M059J (cell line): ENCODE measurements around the gene ZC3H12C. TPM values are rescaled to one million over a fixed set of nuclear protein-coding genes. Genes with fewer than 3 reads are reported as not detected.
"Not testable (repeated sequence)": the region's sequence is repeated elsewhere in the genome, so short reads cannot be mapped to it uniquely, and the experiment has no call there.

ENCODE experiments used
- DNase-seq: peaks from one replicate; pipeline ENCODE4 v3.0.0-alpha.2; 2012; ENCODE audit warnings: low read depth
- total RNA-seq: library from RNA; depleted of rRNA; stranded (reverse); fragments of >200 nt; shearing (Covaris generic); gene quantifications from 2 replicates; pipeline ENCODE4 v1.2.3, GENCODE V29; 2014

Gene ZC3H12C
- total RNA-seq, 1 experiment from 2014 or later: 14.8 TPM

GRCh38 chr11:110179064-110179463, 85.9 kb downstream of the ZC3H12C start:
- DNase-seq: no peak

- DNase-seq: peak; percentile 89
Measured at GRCh38 chr11:110182886-110183285, 89.7 kb downstream of the ZC3H12C start.

DNA sequence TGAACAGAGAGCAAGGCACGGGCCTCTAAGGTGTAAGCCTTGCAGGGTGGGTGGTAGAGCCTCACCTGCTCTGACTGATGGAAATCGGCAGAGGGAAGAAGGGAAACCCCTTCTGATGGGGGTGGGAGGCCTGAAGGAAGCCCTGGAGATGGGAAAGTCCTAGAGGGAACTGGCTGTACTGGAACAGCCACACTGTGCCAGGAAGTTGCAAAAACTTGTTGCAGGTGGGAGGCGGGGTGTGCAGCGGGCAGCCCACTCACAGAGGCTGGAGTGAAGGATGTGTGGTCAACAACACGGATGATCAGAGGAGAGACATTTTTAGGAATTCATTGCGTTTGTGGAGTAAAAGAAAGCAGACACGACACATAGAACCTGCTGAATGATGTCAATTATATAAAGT, 91.3 kb downstream of the ZC3H12C start:
- no peak for DNase-seq

GRCh38 chr11:110185121-110185591, 92.0 kb downstream of the ZC3H12C start:
- peak; percentile 46 for DNase-seq

GRCh38 chr11:110185599-110185998, 92.4 kb downstream of the ZC3H12C start:
- DNase-seq: no peak

DNA sequence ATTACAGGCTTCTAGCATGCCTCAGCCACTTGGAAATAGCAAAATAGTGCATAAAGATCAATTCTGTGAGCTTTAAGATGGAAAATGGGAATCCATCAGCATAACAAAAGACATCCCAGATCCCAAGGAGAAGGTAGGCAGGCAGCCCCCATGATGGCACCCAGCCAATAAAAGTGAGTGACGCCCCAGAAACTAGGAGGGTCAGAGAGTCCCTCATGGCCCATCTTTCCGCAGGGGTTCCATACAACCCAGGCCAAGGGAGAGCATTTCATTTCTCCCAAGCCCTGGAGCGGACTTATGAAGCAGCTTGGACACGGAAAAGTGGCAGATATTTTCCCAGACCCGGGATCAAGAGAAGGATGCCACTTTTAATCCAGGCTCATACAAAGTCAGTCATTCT, 93.3 kb downstream of the ZC3H12C start:
- DNase-seq: no peak

- no peak for DNase-seq
Measured at GRCh38 chr11:110186867-110187266, 93.7 kb downstream of the ZC3H12C start.

DNA sequence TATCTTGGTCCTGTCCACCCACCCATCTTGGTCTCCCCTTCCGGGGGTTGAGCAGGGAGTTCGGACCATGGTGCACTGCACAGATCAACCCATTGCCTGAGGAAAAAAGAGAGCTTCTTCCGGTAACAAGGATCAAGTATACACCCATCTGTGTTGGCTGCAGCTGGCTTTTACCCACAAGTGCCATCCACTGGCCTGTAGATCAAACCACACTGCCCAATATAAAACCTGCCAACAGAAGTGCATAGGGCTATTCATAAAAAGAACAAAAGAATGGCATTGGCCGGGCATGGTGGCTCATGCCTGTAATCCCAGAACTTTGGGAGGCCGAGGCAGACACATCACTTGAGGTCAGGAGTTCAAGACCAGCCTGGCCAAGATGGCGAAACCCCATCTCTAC, 94.5 kb downstream of the ZC3H12C start:
- DNase-seq: no peak

DNA sequence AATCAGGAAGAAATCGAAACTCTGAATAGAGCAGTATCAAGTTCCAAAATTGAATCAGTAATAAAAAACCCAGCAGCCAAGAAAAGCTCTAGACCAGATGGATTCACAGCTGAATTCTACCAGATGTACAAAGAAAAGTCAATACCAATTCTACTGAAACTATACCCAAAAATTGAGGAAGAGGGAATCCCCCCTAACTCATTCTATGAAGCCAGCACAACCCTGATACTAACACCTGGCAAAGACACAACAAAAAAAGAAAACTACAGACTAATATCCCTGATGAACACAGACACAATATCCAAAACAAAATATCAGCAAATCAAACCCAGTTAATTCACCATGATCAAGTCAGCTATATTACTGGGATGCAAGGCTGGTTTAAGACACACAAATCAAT, 97.7 kb downstream of the ZC3H12C start:
- DNase-seq: no peak

DNA sequence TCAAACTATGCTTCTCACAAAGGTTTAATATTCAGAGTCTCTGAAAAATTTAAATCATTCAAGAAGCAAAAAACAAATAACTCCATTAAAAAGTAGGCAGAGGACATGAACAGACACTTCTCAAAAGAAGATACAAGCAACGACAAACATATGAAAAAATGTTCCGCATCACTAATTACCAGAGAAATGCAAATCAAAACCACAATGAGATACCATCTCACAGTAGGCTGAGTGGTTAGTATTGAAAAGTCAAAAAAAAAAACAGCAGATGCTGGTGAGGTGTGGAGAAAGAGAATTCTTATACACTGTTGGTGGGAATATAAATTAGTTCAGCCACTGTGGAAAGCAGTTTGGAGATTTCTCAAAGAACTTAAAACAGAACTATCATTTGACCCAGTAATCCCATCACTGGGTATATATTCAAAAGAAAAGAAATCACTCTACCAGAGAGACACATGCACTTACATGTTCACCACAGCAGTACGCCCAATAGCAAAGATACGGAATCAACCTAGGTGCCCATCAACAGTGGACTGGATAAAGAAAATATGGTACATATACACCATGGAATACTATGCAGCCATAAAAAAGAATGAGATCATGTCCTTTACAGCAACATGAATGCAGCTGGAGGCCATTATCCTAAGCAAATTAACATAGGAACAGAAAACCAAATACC, 99.6 kb downstream of the ZC3H12C start:
- peak; percentile 68 for DNase-seq

- peak; percentile 92 for DNase-seq
Measured at GRCh38 chr11:110194211-110194766, 101.1 kb downstream of the ZC3H12C start.

DNA sequence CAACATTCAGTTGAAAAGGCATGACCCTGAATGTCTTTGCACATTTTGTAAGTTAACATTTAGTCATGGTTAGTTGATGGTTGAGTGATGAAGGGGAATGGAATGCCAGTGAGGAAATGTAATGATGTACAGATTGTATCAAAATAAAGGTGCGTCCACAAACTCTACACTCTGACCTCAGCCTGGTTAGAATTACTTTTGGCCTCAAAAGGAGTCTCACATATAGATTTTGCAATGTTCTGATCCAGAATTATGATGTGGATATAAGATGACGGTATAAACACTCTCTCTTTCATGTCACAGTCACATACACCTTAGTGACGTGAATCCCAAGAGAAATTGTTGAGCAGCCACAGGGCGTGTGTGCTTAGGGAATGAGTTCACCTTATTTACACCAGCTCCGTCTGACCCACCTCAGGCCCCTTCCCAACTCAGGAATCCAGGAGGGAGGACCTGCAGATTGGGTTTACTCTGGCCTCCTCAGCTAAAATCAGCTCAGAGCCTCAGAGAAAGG, 103.1 kb downstream of the ZC3H12C start:
- peak; percentile 95 for DNase-seq

GRCh38 chr11:110196884-110197420, 103.8 kb downstream of the ZC3H12C start:
- DNase-seq: no peak

DNA sequence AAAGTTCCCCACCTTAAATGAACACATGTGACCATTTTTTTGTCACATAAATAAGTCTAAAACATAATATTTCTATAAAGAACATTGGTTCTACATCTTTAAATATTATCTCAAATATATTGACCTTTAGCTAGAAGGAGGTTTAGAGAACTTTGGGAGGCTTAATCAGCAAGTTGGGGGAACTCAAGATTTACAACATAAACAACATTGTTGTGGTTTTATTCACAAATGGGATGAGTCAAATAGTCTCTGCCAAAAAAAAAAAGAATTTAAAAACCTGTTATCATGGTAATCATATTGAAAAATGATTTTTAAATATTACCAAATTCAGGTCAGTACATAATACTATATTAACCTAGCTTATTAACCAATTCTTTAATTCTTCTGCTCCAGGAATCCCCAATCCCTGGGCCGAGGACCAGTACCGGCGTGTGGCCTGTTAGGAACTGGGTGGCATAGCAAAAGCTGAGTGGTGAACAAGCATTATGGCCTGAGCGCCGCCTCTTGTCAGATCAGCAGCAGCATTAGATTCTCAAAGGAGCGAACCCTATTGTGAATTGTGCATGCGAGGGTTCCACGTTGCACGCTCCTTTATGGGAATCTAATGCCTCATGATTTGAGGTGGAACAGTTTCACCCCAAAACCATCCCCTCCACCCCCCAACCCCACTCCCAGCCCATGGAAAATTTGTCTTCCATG, 105.0 kb downstream of the ZC3H12C start:
- DNase-seq: peak; percentile 53

DNA sequence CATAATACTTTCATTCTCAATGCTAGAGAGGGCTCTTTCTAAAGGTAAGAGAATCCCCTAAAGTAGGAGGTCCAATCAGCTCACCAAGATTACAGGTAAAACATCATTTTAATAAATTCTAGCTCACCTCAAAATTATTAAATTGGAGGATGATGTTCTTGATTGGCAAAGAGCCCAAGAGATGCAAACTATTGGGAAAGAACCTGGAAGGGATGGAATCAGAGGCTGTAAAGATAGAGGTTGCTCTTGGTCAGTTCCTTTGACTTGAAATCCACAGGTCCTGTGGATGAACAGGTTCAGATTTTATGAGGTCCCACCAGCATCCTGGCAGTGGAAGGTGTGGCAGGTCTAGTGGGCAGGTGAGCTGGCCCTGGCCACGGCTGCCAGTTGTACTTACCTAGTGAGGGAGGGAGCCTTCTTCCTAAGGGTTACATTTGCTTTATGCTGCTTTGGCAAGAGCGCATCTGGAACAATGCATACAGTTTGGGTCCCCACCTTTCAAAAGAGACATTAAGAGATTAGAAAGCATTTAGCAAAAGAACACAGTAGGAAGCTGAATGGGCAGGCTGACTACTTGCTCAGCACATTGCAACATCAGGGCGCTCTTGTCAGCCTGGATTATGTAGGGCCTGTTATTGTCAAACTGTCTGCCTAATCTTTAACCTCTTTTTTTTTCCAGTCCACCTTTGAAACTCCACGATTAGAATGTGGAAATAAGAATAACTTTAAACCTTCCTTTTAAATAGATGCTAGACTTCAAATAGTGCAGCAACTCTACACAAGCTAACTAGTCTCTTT, 106.2 kb downstream of the ZC3H12C start:
- no peak for DNase-seq

- DNase-seq: peak; percentile 89
Measured at GRCh38 chr11:110200241-110200640, 107.0 kb downstream of the ZC3H12C start.

DNA sequence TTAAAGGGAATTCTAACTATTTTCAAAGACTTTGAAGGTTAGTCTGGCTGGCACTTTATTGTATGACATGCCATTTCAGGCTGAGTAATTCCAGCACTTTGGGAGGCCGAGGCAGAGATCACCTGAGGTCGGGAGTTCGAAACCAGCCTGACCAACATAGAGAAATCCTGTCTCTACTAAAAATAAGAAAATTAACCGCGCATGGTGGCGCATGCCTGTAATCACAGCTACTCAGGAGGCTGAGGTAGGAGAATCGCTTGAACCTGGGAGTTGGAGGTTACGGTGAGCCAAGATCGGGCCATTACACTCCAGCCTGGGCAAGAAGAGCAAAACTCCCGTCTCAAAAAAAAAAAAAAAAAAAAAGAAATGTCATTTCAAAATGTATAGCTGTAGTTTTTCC, 107.6 kb downstream of the ZC3H12C start:
- no peak for DNase-seq

GRCh38 chr11:110207123-110207522, 113.9 kb downstream of the ZC3H12C start:
- no peak for DNase-seq

GRCh38 chr11:110208678-110209312, 115.6 kb downstream of the ZC3H12C start:
- DNase-seq: not testable (repeated sequence)

GRCh38 chr11:110209313-110209694, 116.1 kb downstream of the ZC3H12C start:
- not testable (repeated sequence) for DNase-seq

DNA sequence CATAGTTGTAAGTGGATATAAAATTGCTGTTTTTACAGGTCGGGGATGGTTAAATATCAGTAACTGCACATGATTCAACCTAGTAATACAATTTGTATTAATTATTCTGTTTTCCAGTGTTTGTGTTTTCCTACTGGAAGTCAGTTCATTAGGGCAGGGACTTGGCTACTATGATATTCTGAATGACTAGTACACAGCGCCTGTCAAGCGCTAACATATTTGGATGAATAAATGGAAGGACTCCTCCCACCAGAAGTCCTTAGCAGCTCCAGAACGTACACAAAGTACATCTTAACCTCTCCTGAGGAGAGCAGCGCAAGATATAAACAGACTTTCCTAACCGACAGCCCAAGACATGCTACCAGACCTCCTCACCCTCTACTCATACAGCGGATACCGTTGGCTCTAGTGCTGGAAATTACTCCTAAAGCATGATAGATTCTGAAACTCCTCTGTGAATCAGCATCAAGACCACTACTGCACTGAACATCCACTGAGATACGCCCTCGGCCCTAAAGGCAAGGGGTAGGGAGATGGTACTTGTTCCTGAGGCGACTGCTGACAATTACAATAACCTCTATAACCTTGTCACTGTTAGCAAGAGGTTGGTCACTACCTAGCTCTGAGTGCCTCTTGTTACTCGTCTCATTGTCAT, 124.2 kb downstream of the ZC3H12C start:
- no peak for DNase-seq
